Measurements from ENCODE around the gene SPRR3. TPM values are rescaled to one million over a fixed set of nuclear protein-coding genes. Genes with fewer than 3 reads are reported as not detected.
A peak's percentile ranks its signal among the peaks of the same experiment; 100 is the strongest.

Gene SPRR3
- total RNA-seq, 4 donors from 2014 or later = 7,283 to 22,357 (median 8,768) TPM

GRCh38 chr1:152995842-152996241 is 5.7 kb upstream of the SPRR3 start:
- no peak for DNase-seq
- TF ChIP-seq CTCF (IDR thresholded peaks at IDR 0.05) = no peak
- TF ChIP-seq POLR2A (IDR thresholded peaks at IDR 0.05) = no peak
- intact Hi-C loops (cut with DNase I) = no loop called here
- Histone ChIP-seq H3K27me3 (no peaks in the 10 kb centered on the region), H3K9me3 (peaks cover 0 to 3% (median 0%) of the 10 kb centered on the region in 3 donors), H3K27ac (no peak overlapping the region), H3K4me1 (peaks cover 0 to 42% (median 0%) of the 10 kb centered on the region in 3 donors), H3K36me3 (no peaks in the 10 kb centered on the region), H3K4me3 (no peak overlapping the region)
- 25 to 29% methylated on average over 1 of the region's 1 CpG for WGBS, 2 donors

- 21 to 45% methylated on average over 2 to 4 of the region's 5 CpGs for WGBS, 2 donors
- Histone ChIP-seq H3K27ac (peak overlapping the region in 3 of 4 donors; percentile 2 to 56 (median 51)), H3K4me3 (no peak overlapping the region), H3K36me3 (no peaks in the 10 kb centered on the region), H3K27me3 (no peaks in the 10 kb centered on the region), H3K4me1 (peaks cover 0 to 43% (median 0%) of the 10 kb centered on the region in 3 donors), H3K9me3 (peaks cover 0 to 3% (median 0%) of the 10 kb centered on the region in 3 donors)
- TF ChIP-seq CTCF (IDR thresholded peaks at IDR 0.05) (no peak), POLR2A (IDR thresholded peaks at IDR 0.05) (no peak)
- intact Hi-C loops (cut with DNase I) = no loop called here
- no peak for DNase-seq
Observed at GRCh38 chr1:152996633-152997400, 4.7 kb upstream of the SPRR3 start.

GRCh38 chr1:152997901-152998300 is 3.6 kb upstream of the SPRR3 start:
- TF ChIP-seq POLR2A (IDR thresholded peaks at IDR 0.05) (no peak), CTCF (IDR thresholded peaks at IDR 0.05) (no peak)
- intact Hi-C loops (cut with DNase I) = no loop called here
- Histone ChIP-seq H3K27me3 (no peaks in the 10 kb centered on the region), H3K4me3 (no peak overlapping the region), H3K36me3 (no peaks in the 10 kb centered on the region), H3K9me3 (peaks cover 0 to 3% (median 0%) of the 10 kb centered on the region in 3 donors), H3K4me1 (peaks cover 0 to 48% (median 0%) of the 10 kb centered on the region in 3 donors), H3K27ac (peak overlapping the region in 2 of 4 donors; percentile 84 to 91)
- no peak for DNase-seq
- 52 to 56% methylated on average over 7 of the region's 7 CpGs for WGBS, 2 donors

- Histone ChIP-seq H3K27me3 (no peaks in the 10 kb centered on the region), H3K36me3 (no peaks in the 10 kb centered on the region), H3K4me3 (no peak overlapping the region), H3K4me1 (peaks cover 0 to 48% (median 0%) of the 10 kb centered on the region in 3 donors), H3K9me3 (peaks cover 0 to 3% (median 0%) of the 10 kb centered on the region in 3 donors), H3K27ac (peak overlapping the region; percentile 17 to 91 (median 79))
- WGBS, 2 donors = 83 to 88% methylated on average over 3 to 4 of the region's 4 CpGs
- no peak for DNase-seq
- intact Hi-C loops (cut with DNase I) = no loop called here
- TF ChIP-seq POLR2A (IDR thresholded peaks at IDR 0.05) = no peak
- no peak for TF ChIP-seq CTCF (IDR thresholded peaks at IDR 0.05)
Observed at GRCh38 chr1:152998476-152998875, 3.1 kb upstream of the SPRR3 start.

GRCh38 chr1:152999818-153000217 is 1.7 kb upstream of the SPRR3 start:
- 41 to 55% methylated on average over 6 of the region's 6 CpGs for WGBS, 2 donors
- no peak for DNase-seq
- Histone ChIP-seq H3K4me3 (no peak overlapping the region), H3K4me1 (peaks cover 0 to 48% (median 0%) of the 10 kb centered on the region in 3 donors), H3K36me3 (no peaks in the 10 kb centered on the region), H3K27me3 (no peaks in the 10 kb centered on the region), H3K27ac (peak overlapping the region; percentile 74 to 91 (median 84)), H3K9me3 (peaks cover 0 to 3% (median 0%) of the 10 kb centered on the region in 3 donors)
- TF ChIP-seq POLR2A (IDR thresholded peaks at IDR 0.05) (no peak), CTCF (IDR thresholded peaks at IDR 0.05) (no peak)
- intact Hi-C loops (cut with DNase I) = no loop called here

Data from esophagus squamous epithelium (tissue), 5 donors.